ENCODE data around the gene EFCAB10.
"Not testable (repeated sequence)": the region's sequence is repeated elsewhere in the genome, so short reads cannot be mapped to it uniquely, and the experiment has no call there.

Gene EFCAB10

DNA sequence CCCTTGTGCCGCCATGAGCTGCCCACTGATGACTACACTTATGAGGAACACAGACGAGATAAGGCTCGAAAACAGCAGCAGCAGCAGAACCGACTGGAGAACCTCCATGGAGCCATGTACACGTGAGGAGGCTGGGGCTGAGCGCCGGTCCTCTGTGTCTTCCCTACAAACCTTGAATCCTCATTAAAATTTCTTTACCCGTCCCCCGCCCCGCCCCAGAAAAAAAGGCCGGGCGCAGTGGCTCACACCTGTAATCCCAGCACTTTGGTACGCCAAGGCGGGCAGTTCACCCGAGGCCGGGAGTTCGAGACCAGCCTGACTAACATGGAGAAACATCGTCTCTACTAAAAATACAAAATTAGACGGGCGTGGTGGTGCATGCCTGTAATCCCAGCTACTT is 50.7 kb downstream of the EFCAB10 start:
- DNase-seq (ENCODE audit: low spot score): no peak

DNA sequence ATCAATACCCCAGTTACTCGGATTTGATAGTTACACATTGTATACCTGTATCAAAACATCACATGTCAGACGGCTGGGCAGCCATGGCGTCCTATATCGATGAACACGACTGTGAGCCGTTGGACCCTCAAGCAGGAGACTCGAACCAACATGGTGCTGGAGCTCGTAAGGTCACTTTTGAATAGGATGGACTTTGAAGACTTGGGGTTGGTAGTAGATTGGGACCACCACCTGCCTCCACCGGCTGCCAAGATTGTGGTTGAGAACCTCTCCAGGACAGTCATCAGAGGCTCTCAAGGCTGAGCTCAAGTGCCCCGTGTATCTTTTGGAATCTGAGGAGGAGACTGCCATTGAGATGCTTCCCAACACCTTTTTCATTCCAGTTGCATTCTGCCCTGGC is 51.2 kb downstream of the EFCAB10 start:
- DNase-seq (ENCODE audit: low spot score): no peak

DNA sequence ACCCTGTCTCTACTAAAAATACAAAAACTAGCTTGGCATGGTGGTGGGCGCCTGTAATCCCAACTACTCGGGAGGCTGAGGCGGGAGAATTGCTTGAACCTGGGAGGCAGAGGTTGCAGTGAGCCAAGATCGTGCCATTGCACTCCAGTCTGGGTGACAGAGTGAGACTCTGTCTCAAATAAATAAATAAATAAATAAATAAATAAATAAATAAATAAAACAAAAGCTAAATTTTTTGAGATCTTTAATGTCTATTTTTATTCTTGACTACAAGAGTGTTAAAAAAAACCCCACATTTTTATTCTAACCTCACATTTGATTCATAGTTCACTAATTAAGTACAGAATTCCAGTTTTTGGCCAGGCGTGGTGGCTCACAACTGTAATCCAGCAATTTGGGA is 53.6 kb downstream of the EFCAB10 start:
- DNase-seq (ENCODE audit: low spot score): not testable (repeated sequence)

DNA sequence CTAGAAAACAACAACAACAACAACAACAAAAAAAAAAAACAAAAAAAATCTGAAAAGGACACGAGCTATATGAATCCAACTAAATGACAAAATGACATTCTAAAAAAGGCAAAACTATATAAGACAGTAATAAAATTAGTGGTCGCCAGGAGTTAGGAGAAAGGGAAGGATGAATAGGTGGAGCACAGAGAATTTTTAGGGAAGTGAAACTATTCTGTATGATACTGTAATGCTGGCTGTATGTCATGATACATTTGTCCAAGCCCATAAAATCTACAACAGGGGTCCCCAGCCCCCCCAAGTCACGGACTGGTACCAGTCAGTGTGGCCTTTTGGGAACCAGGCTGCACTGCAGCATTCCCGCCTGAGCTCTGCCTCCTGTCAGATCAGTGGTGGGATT is 56.5 kb downstream of the EFCAB10 start:
- no peak for DNase-seq (ENCODE audit: low spot score)

DNA sequence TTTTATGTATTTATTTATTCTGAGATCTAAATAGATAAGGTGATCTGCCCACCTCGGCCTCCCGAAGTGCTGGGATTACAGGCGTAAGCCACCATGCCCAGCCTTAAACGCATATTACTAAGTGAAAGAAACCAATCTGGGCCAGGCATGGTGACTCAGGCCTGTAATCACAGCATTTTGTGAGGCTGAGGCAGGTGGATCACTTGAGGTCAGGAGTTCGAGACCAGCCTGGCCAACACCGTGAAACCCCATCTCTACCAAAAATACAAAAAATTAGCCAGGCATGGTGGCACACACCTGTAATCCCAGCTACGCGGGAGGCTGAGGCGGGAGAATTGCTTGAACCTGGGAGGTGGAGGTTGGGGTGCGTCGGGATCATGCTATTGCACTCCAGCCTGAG is 56.9 kb downstream of the EFCAB10 start:
- not testable (repeated sequence) for DNase-seq (ENCODE audit: low spot score)

DNA sequence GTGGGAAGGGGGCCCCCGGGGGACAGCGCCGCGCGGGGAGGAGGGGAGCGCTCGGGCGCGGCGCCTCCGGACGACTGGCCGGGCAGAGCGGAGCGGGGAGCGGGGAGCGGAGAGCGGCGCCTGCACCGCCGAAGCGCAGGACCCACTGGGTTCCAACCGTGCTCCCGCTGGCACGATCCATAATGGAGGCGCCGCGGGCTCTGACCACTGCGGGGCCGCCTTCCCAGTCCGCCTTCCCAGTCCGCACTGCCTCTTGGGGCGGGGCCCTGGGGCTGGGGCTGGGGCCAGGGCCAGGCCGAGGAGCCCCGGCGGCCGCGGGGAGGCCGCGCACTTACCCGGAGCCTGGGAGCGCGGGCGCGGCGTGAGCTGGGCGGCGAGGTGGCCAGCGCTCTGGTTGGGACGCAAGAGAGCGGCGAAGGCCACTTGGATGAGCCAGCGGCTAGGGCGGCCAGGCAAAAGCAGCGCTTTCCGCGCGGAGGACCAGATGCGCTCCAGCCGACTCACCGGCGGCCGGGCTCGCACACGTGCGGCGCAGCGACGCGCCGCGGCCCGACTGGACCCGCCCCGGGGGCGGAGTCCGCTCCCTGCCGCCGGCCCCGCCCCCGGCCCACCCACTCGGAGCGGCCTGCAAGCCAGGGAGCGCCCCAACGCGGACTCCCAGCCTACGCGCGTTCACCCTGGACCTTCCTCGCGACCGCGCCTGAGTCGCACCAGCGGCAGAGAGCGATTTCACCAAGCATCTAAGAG is 59.4 kb downstream of the EFCAB10 start, which contains the start of gene PUS7:
Gene PUS7 (minus strand): TSS at position 555 of the 747 bp plus-strand sequence. CDS start 13,759 bp downstream, outside the sequence.
- peak; percentile 86 for DNase-seq (ENCODE audit: low spot score)

DNA sequence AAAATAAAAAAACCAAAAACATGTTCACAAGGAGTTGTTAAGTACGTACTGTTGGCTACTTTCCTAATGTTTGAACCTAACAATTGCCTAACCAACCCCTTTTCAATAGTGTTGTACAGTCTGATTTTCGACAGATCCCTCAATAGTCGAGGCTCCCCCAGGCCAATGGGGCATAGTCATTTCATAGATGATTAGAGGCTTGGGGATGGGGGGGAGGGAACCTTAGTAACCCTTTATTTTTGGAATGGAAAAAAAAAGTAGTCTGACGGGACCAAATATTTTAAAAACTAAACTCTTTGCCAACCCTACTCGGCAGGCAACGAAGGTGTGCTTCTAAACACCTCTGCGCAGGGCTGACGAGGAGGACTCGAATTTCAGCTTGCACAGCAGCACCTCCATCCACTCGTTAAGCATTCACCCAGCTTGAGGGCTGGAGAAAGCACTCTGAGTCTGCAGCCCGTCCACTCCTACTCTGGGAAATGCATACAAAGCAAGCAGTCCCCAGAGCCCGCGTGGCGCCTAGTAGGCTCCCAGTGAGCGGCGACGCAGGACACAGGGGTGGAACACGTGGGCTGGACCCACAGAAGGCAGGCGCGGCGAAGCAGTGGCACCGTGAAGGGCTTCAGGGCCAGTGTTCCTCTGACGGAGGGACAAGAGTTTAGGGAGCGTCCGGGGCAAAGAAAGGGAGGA is 60.1 kb downstream of the EFCAB10 start:
- peak; percentile 14 for DNase-seq (ENCODE audit: low spot score)

DNA sequence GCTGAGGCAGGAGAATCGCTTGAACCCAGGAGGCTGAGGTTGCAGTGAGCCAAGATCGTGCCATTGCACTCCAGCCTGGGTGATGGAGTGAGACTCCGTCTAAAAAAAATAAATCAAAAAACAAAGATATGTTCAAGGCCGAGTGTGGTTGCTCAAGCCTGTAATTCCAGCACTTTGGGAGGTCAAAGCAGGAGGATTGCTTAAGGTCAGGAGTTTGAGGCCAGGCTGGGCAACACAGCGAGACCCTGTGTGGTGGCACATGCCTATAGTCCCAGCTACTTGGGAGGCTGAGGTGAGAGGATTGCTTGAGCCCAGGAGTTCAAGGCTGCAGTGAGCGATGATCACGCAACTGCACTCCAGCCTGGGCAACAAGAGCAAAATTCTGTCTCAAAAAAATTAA is 60.7 kb downstream of the EFCAB10 start:
- DNase-seq (ENCODE audit: low spot score): not testable (repeated sequence)

DNA sequence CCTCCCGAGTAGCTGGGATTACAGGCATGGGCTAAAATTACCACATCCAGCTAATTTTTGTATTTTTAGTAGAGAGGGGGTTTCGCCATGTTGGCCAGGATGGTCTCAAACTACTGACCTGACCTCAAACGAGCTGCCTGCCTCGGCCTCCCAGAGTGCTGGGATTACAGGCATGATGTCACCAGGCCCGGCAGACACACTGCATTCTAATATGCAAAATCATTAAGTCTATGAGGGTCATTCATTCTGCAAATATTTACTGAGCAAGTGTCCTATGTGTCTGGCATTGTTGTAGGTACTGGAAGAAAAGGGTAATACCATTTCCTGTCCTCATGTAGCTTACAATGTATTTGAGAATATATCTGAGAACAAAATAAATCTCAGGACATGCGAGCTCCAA is 61.9 kb downstream of the EFCAB10 start:
- no peak for DNase-seq (ENCODE audit: low spot score)

DNA sequence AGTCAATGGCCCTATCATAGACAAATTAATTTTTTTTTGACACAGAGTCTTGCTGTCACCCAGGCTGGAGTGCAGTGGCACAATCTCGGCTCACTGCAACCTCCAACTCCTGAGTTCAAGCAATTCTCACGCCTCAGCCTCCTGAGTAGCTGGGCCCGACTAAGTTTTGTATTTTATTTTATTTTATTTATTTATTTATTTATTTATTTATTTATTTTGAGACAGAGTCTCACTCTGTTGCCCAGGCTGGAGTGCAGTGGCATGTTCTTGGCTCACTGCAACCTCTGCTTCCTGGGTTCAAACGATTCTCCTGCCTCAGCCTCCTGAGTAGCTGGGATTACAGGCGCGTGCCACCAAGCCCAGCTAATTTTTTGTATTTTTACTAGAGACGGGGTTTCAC is 65.7 kb downstream of the EFCAB10 start:
- not testable (repeated sequence) for DNase-seq (ENCODE audit: low spot score)
